Measurements from ENCODE around the gene IGFBP4.

IGFBP4 gene

GRCh38 chr17:40469805-40470675, 26.8 kb downstream of the IGFBP4 start:
- Histone ChIP-seq H3K4me1 (no peaks in the 10 kb centered on the region), H3K4me2 (no peak overlapping the region), H3K36me3 (no peaks in the 10 kb centered on the region), H3K4me3 (no peak overlapping the region), H3K27me3 (no peaks in the 10 kb centered on the region), H3K27ac (no peak overlapping the region), H3K9me3 (replicated peaks in 1 of 11) (peaks cover 10 to 20% (median 16%) of the 10 kb centered on the region in 11 experiments; a peak in 20 of 22 replicates), H3K9ac (no peak overlapping the region), H4K20me1 (no peaks in the 10 kb centered on the region)
- no peak for TF ChIP-seq Cebpa-rat (IDR thresholded peaks at IDR 0.05)

- H3K27me3 ChIP-seq, result no peaks in the 10 kb centered on the region
- no peak overlapping the region for H3K4me3 ChIP-seq
- H3K9me3 ChIP-seq (replicated peaks in 1 of 11), result peaks cover 10 to 20% (median 16%) of the 10 kb centered on the region in 11 experiments; a peak in 20 of 22 replicates
- peaks cover 0 to 8% (median 4%) of the 10 kb centered on the region in 10 experiments; a peak in 8 of 20 replicates for H3K4me1 ChIP-seq
- no peaks in the 10 kb centered on the region for H4K20me1 ChIP-seq
- TF ChIP-seq Cebpa-rat (IDR thresholded peaks at IDR 0.05), result no peak
- H3K36me3 ChIP-seq, result no peaks in the 10 kb centered on the region
- H3K9ac ChIP-seq, result no peak overlapping the region
- H3K27ac ChIP-seq, result no peak overlapping the region
- H3K4me2 ChIP-seq, result no peak overlapping the region
These were observed 27.9 kb downstream of the IGFBP4 start for GRCh38 chr17:40470932-40471828.

- Histone ChIP-seq H3K9me3 (replicated peaks in 1 of 11) (peaks cover 10 to 20% (median 16%) of the 10 kb centered on the region in 11 experiments; a peak in 20 of 22 replicates), H3K4me1 (peaks cover 6 to 17% (median 13%) of the 10 kb centered on the region in 10 experiments; a peak in 16 of 20 replicates), H3K4me2 (no peak overlapping the region), H3K36me3 (no peaks in the 10 kb centered on the region), H3K27me3 (no peaks in the 10 kb centered on the region), H4K20me1 (no peaks in the 10 kb centered on the region), H3K9ac (no peak overlapping the region), H3K4me3 (no peak overlapping the region), H3K27ac (no peak overlapping the region)
- no peak for TF ChIP-seq Cebpa-rat (IDR thresholded peaks at IDR 0.05)
These were observed 28.8 kb downstream of the IGFBP4 start for GRCh38 chr17:40471846-40472732.

GRCh38 chr17:40472733-40473452, 29.6 kb downstream of the IGFBP4 start:
- Histone ChIP-seq H4K20me1 (no peaks in the 10 kb centered on the region), H3K4me1 (peaks cover 6 to 21% (median 15%) of the 10 kb centered on the region in 10 experiments; a peak in 16 of 20 replicates), H3K4me3 (no peak overlapping the region), H3K36me3 (no peaks in the 10 kb centered on the region), H3K27me3 (no peaks in the 10 kb centered on the region), H3K4me2 (no peak overlapping the region), H3K9me3 (replicated peaks in 1 of 11) (peaks cover 10 to 20% (median 16%) of the 10 kb centered on the region in 11 experiments; a peak in 20 of 22 replicates), H3K27ac (no peak overlapping the region), H3K9ac (no peak overlapping the region)
- no peak for TF ChIP-seq Cebpa-rat (IDR thresholded peaks at IDR 0.05)

GRCh38 chr17:40473573-40474365, 30.5 kb downstream of the IGFBP4 start:
- Histone ChIP-seq H4K20me1 (no peaks in the 10 kb centered on the region), H3K27ac (no peak overlapping the region), H3K9ac (no peak overlapping the region), H3K4me1 (peaks cover 6 to 27% (median 18%) of the 10 kb centered on the region in 10 experiments; a peak in 18 of 20 replicates), H3K4me2 (no peak overlapping the region), H3K9me3 (replicated peaks in 1 of 11) (peaks cover 10 to 20% (median 16%) of the 10 kb centered on the region in 11 experiments; a peak in 20 of 22 replicates), H3K27me3 (no peaks in the 10 kb centered on the region), H3K4me3 (no peak overlapping the region), H3K36me3 (no peaks in the 10 kb centered on the region)
- no peak for TF ChIP-seq Cebpa-rat (IDR thresholded peaks at IDR 0.05)

GRCh38 chr17:40474419-40475002, 31.3 kb downstream of the IGFBP4 start:
- H3K4me3 ChIP-seq, result no peak overlapping the region
- no peak overlapping the region for H3K9ac ChIP-seq
- no peak for TF ChIP-seq Cebpa-rat (IDR thresholded peaks at IDR 0.05)
- H3K27ac ChIP-seq, result no peak overlapping the region
- peaks cover 10 to 20% (median 16%) of the 10 kb centered on the region in 11 experiments; a peak in 20 of 22 replicates for H3K9me3 ChIP-seq (replicated peaks in 1 of 11)
- H3K4me1 ChIP-seq, result peaks cover 7 to 35% (median 25%) of the 10 kb centered on the region in 10 experiments
- no peaks in the 10 kb centered on the region for H3K27me3 ChIP-seq
- H4K20me1 ChIP-seq, result no peaks in the 10 kb centered on the region
- no peaks in the 10 kb centered on the region for H3K36me3 ChIP-seq
- no peak overlapping the region for H3K4me2 ChIP-seq
